ENCODE measurements around the gene CTIF.

Gene CTIF

GRCh38 chr18:48827291-48828193 lies 288.7 kb downstream of the CTIF start:
- no peak for DNase-seq

GRCh38 chr18:48828194-48828545 lies 289.3 kb downstream of the CTIF start:
- DNase-seq, result no peak

DNA sequence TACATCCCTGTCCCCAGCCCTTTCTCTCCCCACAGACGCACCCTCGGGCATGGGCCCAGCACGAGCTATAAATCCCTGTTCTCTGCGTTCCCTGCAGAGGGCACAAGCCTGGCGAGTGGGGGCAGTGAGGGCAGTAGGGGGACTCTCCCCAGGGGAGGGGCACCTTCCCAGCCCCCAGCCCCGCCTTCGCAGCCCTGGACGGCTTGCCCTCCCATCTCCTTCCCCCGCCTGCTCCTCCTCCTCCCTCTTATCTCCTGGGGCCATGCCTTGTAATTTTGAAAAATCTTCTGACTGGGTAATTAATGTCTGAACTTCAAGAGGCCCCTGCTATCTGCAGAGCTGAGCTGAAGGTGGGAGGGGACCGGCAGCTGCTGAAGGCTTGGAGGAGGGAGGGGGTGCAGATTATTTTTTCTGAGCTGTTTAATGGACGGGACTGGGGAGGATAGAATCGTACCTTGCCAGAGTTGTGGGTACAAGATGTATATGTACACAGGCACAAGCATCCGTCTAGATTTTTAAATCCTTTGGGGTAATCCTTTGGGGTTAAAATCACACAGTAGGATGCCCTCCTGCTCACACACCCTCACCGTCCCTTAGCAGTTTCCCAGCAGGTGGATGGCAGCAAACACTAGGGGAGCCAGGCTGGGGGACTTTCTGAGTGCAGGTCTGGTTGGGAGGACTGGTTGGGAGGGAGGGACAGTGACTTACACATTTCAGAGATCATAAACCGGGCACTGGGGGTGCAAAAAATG lies 290.0 kb downstream of the CTIF start:
- DNase-seq, result no peak

DNA sequence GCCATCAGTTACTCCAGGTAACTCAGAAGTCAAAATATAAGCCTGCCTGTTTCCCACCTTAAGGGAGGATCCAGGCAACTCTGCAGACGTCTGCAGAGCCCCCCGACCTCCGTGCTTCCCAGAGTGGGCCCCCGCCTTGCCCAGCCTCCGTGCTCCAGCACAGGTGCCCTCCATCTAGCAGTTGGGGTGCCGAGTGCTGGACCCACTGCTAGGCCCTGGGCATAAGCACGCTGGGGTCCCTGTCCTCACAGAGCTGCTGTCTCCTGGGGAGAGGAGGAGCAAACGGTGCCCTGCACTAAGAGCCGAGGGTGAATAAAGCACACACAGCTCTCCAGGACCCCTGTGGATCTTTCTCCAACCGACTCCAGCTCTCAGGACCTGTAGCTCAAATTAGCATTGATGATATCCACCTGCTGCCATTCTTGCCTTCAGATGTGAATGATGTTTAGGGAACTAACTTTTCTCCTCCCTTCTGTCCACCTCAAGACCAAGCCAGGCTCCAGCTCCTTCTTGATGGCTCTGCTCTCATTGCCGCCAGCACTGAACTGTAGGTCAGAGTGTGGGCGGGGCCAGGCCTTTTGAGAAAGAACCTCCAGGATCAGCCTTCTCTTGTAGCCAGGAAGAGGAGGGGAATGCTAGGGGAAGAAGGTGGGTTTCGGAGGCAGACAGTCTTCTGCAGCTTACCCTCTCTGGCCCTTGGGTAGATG lies 290.8 kb downstream of the CTIF start:
- no peak for DNase-seq

GRCh38 chr18:48831113-48831759 lies 292.4 kb downstream of the CTIF start:
- no peak for DNase-seq

GRCh38 chr18:48831802-48832201 lies 293.0 kb downstream of the CTIF start:
- DNase-seq, result no peak

DNA sequence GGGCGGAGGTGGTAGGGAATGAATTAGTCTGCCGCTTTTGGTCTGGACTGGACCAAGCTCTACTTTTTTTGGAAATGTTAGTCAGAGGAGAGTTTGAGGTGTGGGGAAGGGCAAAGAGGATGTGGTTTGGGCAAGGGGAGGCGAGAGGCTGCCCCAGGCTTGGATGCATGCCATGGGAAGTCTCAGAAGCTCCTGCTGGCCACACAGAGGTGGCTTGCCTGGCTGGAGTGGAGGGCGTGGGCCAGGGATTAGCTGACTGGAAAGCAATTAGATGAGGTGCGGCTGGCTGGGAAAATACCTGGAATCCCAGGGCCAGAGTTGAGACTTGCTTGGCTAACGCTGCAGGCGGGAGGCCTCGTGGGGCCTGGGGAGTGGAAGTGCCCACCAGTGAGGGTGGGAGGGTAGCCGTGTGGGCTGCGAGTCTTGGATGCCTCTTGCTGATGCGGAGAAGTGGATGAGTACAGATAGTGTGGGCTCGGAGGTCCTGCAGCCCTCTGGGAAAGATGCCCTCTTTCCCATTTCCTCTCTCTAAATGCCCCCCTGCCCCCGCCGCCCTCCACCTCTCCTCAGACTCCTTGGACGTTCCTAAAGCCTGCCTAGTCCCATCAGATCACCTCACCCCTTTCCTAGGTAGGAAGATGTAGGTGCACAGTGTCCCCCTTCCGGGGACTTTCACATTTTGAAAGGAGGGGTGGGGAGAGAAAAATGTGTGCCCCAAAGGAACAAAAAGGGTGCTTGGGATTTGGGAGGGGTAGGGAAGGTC lies 294.3 kb downstream of the CTIF start:
- peak; percentile 62 for DNase-seq

GRCh38 chr18:48833701-48834412 lies 295.0 kb downstream of the CTIF start:
- DNase-seq, result peak; percentile 82

GRCh38 chr18:48834413-48835031 lies 295.7 kb downstream of the CTIF start:
- peak; percentile 94 for DNase-seq

DNA sequence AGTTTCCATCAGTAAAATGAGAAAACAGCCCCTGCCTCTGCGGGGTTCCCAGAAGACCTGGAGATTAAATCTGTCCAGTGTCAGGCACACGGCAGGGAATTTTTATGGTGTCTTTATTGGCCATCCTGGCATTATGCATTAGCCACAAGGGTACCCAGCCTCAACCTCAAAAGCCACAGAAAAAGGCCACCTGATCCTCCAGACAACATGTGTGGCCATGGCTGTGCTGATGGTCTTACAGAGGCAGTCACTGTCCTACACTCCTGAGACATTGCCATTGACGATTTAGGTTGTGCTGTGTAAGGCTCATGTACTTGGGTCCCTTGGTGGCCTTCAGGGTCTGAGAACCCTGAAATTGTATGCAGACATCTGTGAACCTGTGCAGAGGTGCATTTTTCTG lies 296.3 kb downstream of the CTIF start:
- DNase-seq, result peak; percentile 17

DNA sequence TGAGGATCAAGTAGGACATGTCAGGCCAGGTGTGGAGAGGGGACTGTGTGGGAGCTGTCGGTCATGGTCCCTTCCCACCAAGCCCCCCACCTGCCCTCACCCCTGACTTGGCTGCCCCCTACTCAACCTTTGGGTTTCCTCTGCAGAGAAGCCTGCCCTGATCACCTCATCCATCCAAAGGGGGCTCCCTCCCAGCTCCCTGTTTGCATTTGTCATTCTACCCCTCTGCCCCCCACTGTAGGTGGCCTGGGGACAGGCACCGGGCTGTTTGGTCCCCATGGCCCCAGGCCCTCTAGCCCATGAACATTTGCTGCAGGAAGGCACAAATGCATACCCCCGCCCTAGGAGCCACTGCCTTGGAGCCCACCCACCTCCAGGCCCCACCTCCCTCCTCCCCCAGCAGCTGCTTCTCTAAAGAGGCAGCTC lies 296.9 kb downstream of the CTIF start:
- DNase-seq, result no peak

DNA sequence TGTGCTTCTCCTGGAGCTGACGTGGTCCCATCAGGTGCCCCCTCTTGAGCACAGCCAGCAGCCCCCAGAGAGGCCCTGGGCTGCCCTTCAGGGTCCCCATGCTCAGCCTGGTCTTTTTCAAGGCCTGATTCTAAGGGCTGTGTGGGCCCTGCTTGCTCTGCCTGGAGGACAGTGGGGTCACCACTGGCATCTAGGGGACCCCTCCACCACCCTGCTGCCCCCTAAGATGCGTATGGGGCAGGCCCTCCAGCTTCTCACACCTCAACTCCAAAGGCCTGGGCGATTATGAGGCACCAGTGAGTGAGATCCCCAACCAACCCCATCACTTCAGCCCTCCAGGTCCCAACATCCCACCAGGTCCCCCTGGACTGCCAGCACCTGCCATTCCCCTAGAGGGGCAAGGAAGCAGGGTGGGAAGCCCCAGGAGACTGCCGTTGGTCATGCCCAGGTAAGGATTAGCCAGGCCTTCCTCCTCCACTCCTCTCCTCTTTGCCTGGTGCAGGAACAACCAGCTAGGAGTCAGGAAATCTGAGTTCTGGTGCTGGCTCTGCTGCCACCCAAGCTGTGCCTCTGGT lies 297.5 kb downstream of the CTIF start:
- no peak for DNase-seq

DNA sequence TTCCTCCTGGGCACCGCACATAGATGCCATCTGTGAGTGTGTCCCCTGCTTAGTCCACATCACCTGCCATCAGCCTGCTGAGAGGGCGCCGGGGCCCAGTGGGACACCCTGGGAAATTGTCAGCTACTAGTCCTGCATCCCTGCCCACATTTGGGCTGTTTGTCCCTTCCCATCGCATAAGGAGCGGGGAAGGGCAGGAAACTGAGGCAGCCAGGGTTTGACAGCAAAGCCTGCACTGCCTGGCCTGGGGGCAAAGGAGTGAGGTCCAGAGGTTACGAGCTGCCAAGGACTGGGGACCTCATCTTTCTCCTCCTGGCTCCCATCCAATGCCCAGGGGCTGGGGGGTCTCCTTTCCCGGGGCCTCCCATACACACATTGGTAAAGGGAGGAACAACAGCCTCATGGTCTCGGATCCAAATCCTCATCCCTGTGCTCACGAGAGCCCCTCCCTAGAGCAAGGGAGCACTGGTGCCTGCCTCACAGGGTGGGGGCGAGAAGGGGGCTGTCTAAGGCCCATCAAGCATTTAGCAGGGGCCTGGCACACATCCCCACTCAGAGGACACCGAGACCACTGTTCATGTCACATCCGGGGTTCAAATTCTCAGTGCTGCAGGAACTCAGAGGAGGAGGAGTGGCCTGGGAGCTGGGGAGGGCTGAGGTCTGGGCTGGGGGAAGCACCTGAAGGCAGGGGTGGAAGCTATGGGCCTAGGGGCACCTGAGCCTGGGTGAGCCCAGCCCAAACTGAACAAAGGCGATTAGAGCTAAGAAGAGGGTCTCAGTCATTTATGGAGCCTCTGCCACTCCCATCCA lies 298.2 kb downstream of the CTIF start:
- DNase-seq, result no peak

- no peak for DNase-seq
Measured at GRCh38 chr18:48837676-48838075, 298.8 kb downstream of the CTIF start.

- no peak for DNase-seq
Measured at GRCh38 chr18:48838166-48838775, 299.4 kb downstream of the CTIF start.

DNA sequence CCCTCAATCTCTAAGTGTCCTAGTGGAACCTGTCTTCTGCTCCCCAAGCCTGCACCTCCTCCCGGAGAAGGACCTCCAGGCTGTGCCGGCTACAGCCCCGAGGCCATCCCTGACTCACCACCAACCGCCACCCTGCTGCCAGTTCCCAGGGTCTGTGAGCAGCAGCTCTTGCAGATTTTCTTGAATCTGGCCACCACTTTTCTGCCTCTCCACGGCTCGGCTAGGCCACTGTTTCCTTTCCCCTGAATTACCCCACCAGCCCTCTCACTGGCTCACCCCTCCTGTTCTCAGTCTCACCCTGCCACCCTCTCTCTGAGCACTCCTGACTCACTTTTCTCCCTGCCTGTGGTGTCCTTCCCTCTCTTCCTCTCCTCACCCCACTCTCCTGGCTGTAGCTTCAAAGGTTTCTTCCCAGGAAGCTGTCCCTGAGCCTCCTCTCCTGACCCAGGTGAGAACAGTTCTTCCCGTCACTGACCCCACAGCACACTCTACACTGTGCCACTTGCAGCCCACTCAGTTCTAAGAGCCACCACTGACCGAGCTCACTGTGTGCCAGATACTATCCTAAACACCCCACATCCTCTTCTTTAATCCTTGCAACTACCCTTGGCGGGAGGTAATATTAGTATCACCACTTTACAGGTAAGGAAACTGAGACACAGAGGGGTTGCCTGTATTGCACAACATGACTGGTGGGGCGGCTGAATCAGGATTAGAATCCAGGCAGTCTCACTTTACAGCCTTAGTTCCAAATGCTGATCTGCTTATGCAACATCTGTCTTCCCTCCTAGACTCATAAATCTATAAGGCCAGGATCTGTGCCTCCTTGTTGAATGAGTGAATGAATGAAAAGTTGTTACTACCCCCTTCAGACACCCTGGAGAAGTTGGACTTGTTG lies 300.3 kb downstream of the CTIF start:
- no peak for DNase-seq

DNA sequence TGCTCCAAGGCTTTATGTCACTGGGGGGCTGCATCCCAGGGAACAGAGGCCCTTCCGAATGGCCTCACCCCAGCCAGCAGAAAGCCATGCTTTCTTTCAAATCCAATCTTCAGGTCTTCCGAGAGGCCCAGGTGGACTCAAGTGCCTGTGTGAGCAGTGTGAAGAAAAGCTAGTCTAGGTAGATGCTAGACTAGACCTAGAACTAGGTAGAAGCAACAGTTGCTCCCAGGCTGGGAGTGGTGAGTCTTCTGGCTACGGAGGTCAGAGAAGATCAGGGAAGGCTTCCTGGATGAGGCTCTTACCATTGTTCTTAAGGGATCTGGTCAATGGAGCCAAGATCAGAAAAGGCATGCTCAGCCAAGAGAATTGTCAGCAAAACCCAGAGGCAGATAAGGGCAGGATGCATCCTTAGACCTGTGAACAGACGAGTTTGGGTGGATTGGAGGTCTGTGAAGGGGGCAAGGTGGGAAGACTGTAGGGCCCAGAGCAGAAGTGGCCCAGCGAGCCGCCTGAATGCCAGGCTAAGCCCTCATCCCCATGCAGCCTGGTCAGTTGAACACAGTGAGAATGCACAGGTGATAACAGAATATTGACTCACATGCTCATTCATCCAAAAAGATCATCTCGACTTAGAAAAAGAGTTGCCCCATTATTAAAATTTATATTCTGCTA lies 301.1 kb downstream of the CTIF start:
- no peak for DNase-seq

GRCh38 chr18:48840491-48840877 lies 301.7 kb downstream of the CTIF start:
- DNase-seq, result no peak

Data from activated CD4-positive, alpha-beta T cell treated with anti-CD3 and anti-CD28 coated beads, Interleukin-2, Interleukin-6, amounts not matched to agents 100 ng/mL and 50 ng/mL, durations not matched to agents 16 hours and 8 hours (primary cell).